CD4-positive, alpha-beta T cell treated with Interleukin-6 at 100 ng/mL for 8 hours (primary cell): ENCODE results near the gene PPP1R26.
"Not testable (repeated sequence)": the region's sequence is repeated elsewhere in the genome, so short reads cannot be mapped to it uniquely, and the experiment has no call there.

Experiments used
- DNase-seq: peaks from one replicate; pipeline ENCODE4 v3.0.0-alpha.2; 2020; ENCODE audit warnings: mixed read lengths, low spot score

PPP1R26 gene

DNA sequence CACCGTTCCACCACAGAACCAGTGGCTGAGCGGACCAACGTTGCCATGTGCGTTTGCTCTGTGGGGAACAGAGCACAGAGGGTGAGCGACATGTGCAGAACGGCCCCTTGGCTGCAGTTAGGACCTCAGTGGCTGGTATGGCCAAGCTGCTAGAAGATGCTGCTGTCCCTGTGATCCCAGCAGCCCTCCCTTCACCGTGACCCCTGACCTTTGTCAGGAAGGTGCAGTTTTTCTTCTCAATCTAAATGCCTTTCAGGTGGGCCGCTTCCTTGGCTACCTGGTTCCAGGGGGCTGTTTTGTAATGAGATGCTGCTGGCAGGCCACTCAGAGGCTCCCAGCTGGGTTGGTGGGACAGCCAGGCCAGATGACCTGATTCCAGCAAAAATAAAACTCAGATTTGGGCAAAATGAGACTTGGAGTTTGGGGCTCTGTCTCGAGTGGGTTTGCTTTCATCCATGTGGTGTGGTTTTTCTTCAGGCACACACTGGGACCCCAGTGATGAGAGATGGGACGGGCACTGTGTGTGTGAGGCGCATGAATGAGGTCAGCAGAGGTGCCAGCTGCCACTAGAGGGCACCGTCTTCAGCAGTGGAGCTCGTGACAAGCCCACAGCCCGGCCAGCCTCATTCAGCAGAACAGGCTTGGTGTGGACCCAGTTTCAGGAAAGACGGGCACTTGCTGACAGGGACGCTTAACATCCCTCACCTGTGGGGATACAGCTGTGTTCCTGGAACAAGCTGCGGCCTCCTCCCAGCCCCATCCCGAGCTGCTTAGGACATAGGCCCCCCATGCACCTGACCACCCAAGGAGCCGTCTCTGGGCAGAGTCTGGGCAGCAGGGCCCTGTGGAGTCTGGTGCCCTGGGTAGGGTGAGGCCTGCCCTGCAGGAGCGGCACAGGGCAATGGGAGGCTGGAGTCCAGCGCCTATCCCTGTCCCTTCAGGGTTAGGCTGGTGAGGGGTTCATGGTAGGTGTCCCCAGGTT lies 25.0 kb downstream of the PPP1R26 start:
- DNase-seq: peak; percentile 50

GRCh38 chr9:135505406-135506187 lies 26.0 kb downstream of the PPP1R26 start:
- no peak for DNase-seq

GRCh38 chr9:135506327-135507103 lies 26.9 kb downstream of the PPP1R26 start:
- no peak for DNase-seq

- no peak for DNase-seq
Observed at GRCh38 chr9:135507104-135508035, 27.8 kb downstream of the PPP1R26 start.

- DNase-seq: no peak
Observed at GRCh38 chr9:135508211-135508820, 28.7 kb downstream of the PPP1R26 start.

DNA sequence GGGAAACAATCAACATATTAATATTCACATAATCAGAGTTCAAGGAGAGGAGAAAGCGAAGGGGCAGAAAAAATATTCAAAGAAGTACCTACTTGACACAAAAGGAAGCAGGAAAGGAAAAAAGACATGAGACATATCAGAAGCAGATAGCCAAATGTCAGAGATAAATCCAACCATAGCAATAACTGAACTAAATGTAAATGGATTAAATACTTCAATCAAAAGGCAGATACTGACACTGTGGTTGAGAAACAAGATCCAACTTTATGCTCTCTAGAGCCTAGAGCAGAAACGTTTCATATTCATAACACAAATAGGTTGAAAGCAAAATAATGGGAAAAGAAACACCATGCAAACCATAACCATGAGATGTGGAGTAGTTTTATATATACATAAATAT lies 29.9 kb downstream of the PPP1R26 start:
- DNase-seq: no peak

GRCh38 chr9:135512241-135512603 lies 32.6 kb downstream of the PPP1R26 start:
- DNase-seq: no peak

GRCh38 chr9:135512904-135513303 lies 33.3 kb downstream of the PPP1R26 start:
- no peak for DNase-seq

DNA sequence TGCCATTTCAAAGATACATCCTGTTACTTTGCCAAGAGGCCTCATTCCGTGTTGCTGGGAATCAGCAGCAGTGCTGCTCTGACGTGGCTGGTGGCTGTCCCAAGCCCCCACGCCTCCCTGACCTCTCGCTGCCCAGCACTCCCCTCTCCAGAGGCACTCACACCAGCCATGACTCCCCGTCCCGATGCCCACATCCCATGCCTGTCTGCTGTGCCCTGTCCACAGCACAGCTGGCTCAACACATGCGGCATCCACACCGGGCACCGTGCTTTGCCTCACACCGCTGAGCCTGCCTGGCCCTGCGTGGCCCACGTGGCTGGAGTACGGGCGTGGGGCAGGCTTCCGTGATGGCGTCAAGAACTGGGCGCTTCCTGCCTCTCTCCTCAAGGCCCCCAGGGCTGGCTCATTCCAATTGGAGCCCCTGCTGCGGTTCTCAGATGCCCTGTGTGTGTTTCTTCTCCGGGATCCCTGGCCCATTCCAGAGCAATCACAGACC lies 33.8 kb downstream of the PPP1R26 start:
- DNase-seq: no peak

DNA sequence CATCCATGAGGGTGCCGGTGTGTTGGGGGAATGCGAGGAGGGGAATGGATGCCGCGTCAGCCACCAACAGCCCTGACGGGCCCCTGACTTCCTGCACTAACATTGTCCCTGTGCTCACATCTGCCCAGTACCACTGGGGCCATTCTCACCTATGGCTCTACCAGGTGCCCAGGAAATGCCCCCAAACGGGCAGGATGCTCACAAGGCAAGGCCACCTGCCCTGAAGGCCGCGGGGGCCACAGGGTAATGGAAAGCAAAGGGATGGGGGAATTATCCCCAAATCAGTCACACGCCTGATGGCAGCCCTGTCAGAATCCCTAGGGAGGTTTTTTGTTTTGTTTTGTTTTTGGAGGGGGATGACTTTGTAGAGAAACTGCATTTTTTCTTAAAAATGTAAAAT lies 34.3 kb downstream of the PPP1R26 start:
- not testable (repeated sequence) for DNase-seq

DNA sequence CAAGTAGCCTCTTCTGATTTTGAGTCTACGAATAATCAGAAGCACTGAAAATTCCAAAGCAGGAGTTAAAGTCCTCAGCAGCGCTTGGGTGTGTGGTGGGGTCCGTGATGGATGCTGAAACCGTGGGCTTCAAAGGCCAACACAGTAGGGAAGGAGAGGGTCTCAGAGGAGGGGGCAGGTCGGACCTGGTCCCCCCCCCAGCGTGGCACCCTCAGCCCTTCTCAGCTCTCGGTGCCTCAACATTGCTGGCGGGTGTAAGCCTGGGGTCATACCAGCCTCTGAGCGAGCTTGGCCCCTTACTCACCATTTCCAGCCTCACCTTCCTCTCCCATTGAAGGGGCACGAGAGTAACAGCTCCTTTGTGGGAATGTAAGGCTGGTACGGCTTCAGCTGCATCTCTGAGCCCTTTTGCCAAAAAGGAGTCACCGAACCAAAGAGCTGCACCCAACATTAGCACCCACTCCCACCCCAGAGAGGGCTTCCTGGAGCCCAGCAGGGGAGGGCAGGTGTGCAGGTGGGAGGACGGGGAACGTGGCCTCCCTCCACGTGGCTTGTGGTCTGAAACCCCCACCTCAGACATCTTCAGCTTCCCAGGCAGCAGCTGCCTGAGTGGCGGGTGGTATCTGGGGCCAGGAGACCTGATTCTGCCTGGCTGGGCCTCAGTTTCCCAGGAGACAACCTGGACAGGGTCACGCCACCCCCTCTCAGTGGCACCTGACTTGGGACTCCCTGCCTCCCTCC lies 34.9 kb downstream of the PPP1R26 start:
- no peak for DNase-seq

DNA sequence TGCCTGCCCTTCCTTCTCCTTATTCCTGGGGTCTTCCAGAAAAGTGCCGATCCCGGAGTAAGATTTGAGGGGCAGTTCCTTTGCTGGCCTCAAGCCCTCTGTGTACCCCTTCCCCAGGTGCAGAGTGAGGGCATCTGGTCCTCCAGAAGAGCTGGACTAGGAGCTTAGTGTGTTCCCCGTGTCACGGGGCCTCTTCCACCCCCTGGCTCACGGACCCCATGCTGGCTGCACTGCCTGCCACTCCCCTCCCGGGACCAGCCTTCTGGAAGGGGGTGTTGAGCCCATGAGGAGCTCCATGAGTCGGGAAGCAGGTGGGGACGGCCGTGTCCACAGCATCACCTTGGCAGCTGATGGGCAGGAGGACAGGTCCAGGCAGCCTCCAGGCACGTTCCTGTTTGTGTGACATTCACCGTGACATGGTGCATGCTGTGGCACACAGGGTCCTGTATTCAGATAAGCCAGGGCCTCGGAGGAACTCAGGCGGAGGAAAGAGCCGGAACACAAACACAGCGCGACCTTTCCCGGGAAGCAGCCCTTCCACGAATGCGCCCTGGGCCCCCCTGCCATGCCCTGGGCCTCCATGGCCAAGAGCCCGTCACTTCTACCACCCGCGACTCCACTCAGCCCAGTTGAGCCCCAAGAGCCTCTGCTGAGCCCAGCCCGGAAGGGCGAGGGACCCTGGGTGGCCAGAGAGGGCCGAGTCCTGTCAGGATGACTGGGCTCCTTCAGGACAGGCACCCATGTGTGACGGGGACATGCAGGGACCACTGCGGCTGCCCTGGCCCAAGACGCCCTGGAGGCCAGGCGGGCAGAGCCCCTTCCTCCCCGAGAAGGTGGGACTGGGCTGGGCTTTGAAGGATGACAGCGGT lies 35.7 kb downstream of the PPP1R26 start:
- no peak for DNase-seq

DNA sequence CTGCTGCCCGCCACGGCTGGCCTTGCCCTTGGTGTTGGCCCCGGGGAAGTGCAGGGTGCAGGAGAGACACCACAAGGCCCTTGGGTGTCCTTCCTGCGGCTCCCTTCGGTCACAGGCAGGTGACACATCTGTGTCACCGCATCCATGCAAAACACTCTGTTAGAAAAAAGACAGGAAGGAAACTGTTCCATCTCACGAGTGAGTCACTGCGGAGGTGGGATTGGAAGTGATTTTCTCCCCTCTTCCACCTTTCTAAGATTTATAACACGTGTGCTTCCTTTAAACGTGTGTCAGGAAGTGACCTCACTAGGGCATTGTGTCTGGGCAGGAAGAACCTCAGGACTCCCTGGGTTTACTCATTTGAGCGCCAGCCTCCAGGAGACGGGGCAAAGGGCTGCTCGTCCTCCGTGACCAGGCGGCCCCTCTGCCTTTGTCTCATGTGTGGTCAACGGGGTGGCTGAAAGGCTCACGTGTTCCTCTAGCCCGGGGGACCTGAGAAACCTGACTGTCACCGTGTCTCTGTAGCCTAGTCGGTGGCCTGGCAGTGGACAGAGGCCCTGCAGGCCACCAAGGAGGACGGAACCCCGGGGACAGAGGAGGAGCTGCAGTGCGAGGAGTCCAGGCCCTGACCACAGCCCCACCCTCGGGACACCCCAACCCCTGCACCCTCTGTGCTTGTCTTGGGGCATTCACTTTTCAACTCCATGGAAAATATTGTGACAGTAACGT lies 36.7 kb downstream of the PPP1R26 start:
- DNase-seq: no peak

- no peak for DNase-seq
Observed at GRCh38 chr9:135517407-135517822, 37.8 kb downstream of the PPP1R26 start.

DNA sequence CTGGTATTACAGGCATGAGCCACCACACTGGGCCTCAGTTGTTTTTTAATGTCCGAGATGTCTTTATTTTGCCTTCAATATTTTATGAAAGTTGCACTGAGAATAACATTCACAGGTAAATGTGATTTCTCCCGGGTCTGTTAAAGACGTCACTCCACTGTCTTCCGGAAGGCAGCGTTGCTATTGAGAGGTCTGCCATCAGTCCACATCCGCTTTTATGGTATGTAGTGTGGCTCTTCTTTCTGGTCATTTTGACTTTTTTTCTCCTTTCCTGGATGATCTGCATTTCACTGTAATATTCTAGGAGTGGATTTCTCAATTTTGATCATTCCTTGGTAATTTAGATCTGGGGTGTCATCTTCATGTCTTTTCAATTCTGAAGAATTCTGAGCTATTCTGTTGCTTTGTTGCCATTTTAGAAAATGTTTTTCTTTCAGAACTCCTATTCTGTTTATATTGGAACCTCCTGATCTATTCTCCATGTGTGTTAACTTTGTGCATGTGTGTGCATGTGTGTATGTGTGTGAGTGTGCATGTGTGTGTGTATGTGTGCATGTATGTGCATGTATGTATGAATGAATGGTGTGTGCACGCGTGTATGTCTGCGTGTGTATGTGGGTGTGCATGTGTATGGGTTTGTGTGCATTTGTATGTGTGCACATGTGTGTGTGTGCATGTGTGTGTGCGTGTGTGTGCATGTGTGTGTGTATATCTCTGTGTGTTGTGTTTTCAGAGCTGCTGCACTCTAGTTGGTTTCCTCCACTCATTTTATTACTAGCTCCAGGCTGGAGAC lies 39.8 kb downstream of the PPP1R26 start:
- DNase-seq: no peak

- DNase-seq: no peak
Observed at GRCh38 chr9:135520916-135521607, 41.5 kb downstream of the PPP1R26 start, which contains the start of gene LCN1. TSS of gene LCN1 (plus strand) at chr9:135521440. CDS start at chr9:135521498, 58 bp downstream.
